ENCODE results near the gene ZRANB3.
"Not testable (repeated sequence)": the region's sequence is repeated elsewhere in the genome, so short reads cannot be mapped to it uniquely, and the experiment has no call there.

The ZRANB3 gene

GRCh38 chr2:135093193-135093592 lies 437.8 kb downstream of the ZRANB3 start:
- DNase-seq (ENCODE audit: extremely low spot score) = no peak
- POLR2A ChIA-PET = no interaction called here
- TF ChIP-seq SP1 (IDR thresholded peaks at IDR 0.05) = no peak
- no peak for TF ChIP-seq FOXM1 (IDR thresholded peaks at IDR 0.05; ENCODE audit: borderline replicate concordance)
- TF ChIP-seq NFRKB (IDR thresholded peaks at IDR 0.05) = no peak
- no peak for TF ChIP-seq HDGF (IDR thresholded peaks at IDR 0.05; ENCODE audit: borderline replicate concordance)
- no peak for TF ChIP-seq ZNF384 (IDR thresholded peaks at IDR 0.05)
- no peak for TF ChIP-seq FOXA1 (IDR thresholded peaks at IDR 0.05)
- TF ChIP-seq BHLHE40 (IDR thresholded peaks at IDR 0.05; ENCODE audit: borderline replicate concordance) = no peak
- TF ChIP-seq LEF1 (IDR thresholded peaks at IDR 0.05; ENCODE audit: borderline replicate concordance) = no peak
- TF ChIP-seq TARDBP (IDR thresholded peaks at IDR 0.05) = no peak
- TF ChIP-seq PKNOX1 (IDR thresholded peaks at IDR 0.05) = no peak
- TF ChIP-seq SUZ12 (IDR thresholded peaks at IDR 0.05) = no peak
- TF ChIP-seq ARNT (IDR thresholded peaks at IDR 0.05) = no peak
- TF ChIP-seq L3MBTL2 (conservative IDR thresholded peaks at IDR 0.05) = no peak
- CTCF ChIA-PET = no interaction called here

GRCh38 chr2:135091681-135092080 lies 439.3 kb downstream of the ZRANB3 start:
- POLR2A ChIA-PET = no interaction called here
- CTCF ChIA-PET = no interaction called here
- no peak for DNase-seq (ENCODE audit: extremely low spot score)
- TF ChIP-seq PKNOX1 (IDR thresholded peaks at IDR 0.05) = no peak
- TF ChIP-seq BHLHE40 (IDR thresholded peaks at IDR 0.05; ENCODE audit: borderline replicate concordance) = no peak
- no peak for TF ChIP-seq L3MBTL2 (conservative IDR thresholded peaks at IDR 0.05)
- no peak for TF ChIP-seq SP1 (IDR thresholded peaks at IDR 0.05)
- TF ChIP-seq TARDBP (IDR thresholded peaks at IDR 0.05) = no peak

- CTCF ChIA-PET; DNase-seq (ENCODE audit: extremely low spot score); POLR2A ChIA-PET: not testable (repeated sequence)
These were observed 441.4 kb downstream of the ZRANB3 start for GRCh38 chr2:135089597-135089996.

All from HEK293T (cell line).